SK-N-SH (cell line): ENCODE results near the gene CD274.

ENCODE experiments used
- POLR2AphosphoS5 ChIP-seq: IDR thresholded peaks from 2 replicates; pipeline ENCODE4 v1.6.1; 2012; ENCODE audit warnings: low read depth, low read length
- TF ChIP-seq, protein P1 (sequence below): fragments of 200-600 bp; sonication (generic); IDR thresholded peaks from 2 replicates; pipeline ENCODE4 v1.6.1; 2017; ENCODE audit warnings: antibody characterized with exemption, mild to moderate bottlenecking, moderate library complexity

DNA sequence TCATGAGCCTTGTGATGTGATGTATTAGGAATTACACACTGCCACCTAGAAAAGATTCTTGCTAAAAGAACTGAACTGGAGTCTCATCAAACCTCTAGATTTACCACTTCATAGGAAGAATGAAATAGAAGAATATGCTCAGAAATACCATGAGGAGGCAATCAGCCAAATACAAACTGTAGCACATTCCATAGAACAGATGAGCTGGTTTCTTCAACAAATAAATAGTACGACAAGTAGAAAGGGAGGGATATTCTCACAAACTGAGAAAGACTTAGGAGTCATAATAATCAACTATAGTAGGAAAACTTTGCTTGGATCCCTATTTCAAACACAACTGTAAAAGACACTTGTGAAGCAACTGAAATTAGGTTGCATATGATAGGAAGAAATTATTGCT is 28.1 kb upstream of the CD274 start:
- TF ChIP-seq POLR2AphosphoS5, result no peak
- TF ChIP-seq, protein P1, sequence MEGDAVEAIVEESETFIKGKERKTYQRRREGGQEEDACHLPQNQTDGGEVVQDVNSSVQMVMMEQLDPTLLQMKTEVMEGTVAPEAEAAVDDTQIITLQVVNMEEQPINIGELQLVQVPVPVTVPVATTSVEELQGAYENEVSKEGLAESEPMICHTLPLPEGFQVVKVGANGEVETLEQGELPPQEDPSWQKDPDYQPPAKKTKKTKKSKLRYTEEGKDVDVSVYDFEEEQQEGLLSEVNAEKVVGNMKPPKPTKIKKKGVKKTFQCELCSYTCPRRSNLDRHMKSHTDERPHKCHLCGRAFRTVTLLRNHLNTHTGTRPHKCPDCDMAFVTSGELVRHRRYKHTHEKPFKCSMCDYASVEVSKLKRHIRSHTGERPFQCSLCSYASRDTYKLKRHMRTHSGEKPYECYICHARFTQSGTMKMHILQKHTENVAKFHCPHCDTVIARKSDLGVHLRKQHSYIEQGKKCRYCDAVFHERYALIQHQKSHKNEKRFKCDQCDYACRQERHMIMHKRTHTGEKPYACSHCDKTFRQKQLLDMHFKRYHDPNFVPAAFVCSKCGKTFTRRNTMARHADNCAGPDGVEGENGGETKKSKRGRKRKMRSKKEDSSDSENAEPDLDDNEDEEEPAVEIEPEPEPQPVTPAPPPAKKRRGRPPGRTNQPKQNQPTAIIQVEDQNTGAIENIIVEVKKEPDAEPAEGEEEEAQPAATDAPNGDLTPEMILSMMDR, result no peak
